ENCODE measurements around the gene GID4.

GID4 gene

GRCh38 chr17:18018411-18018921 lies 20.7 kb upstream of the GID4 start:
- TF ChIP-seq CTCF (IDR thresholded peaks at IDR 0.05) = no peak

- no peak for TF ChIP-seq CTCF (IDR thresholded peaks at IDR 0.05)
Measured at GRCh38 chr17:18019838-18020154, 19.4 kb upstream of the GID4 start.

GRCh38 chr17:18020971-18021370 lies 18.2 kb upstream of the GID4 start:
- TF ChIP-seq CTCF (IDR thresholded peaks at IDR 0.05) = no peak

GRCh38 chr17:18021372-18021771 lies 17.8 kb upstream of the GID4 start:
- TF ChIP-seq CTCF (IDR thresholded peaks at IDR 0.05) = no peak

GRCh38 chr17:18025241-18025944 lies 13.8 kb upstream of the GID4 start:
- TF ChIP-seq CTCF (IDR thresholded peaks at IDR 0.05) = no peak

GRCh38 chr17:18025945-18026776 lies 13.0 kb upstream of the GID4 start:
- TF ChIP-seq CTCF (IDR thresholded peaks at IDR 0.05) = no peak

- TF ChIP-seq CTCF (IDR thresholded peaks at IDR 0.05) = no peak
Measured at GRCh38 chr17:18027280-18027679, 11.9 kb upstream of the GID4 start.

All from LNCAP (cell line).